GM12878 (cell line): ENCODE results near the gene PLPPR1.

Experiments
- CTCF ChIP-seq, 3 experiments: IDR thresholded peaks in 2 of 3; conservative IDR thresholded peaks in 1 of 3; 2 replicates each; pipeline ENCODE4 v1.5.1; 2011; ENCODE audit warnings: low read depth in 3 of 3, low read length in 3 of 3, mild to moderate bottlenecking in 3 of 3, control low read depth in 2 of 3, moderate library complexity in 2 of 3, inconsistent platforms in 1 of 3, mixed read lengths in 1 of 3; ENCODE audit not compliant: control insufficient read depth in 2 of 3, insufficient read depth in 1 of 3; ENCODE audit errors: extremely low read depth in 1 of 3
- ETV6 ChIP-seq, 2 experiments: fragments of 450-650 bp in 1 of 2; IDR thresholded peaks in 1 of 2; conservative IDR thresholded peaks in 1 of 2; 2 replicates each; pipeline ENCODE4 v1.6.1; 2014; ENCODE audit warnings: antibody characterized with exemption in 1 of 2, borderline replicate concordance in 1 of 2, low read depth in 1 of 2, mild to moderate bottlenecking in 1 of 2, moderate library complexity in 1 of 2
- FOXM1 ChIP-seq: IDR thresholded peaks from 2 replicates; pipeline ENCODE4 v1.6.1; 2012; ENCODE audit warnings: low read depth, mild to moderate bottlenecking, inconsistent platforms, low read length, moderate library complexity
- MYC ChIP-seq: IDR thresholded peaks from 2 replicates; pipeline ENCODE4 v1.6.1; 2011; ENCODE audit warnings: mild to moderate bottlenecking, low read length, moderate library complexity, inconsistent platforms; ENCODE audit not compliant: insufficient read depth, insufficient replicate concordance, insufficient read length, severe bottlenecking
- NR2C2 ChIP-seq: IDR thresholded peaks from 2 replicates; pipeline ENCODE4 v1.6.1; 2011; ENCODE audit warnings: borderline replicate concordance, low read depth; ENCODE audit not compliant: control insufficient read depth, insufficient read length
- NRF1 ChIP-seq: conservative IDR thresholded peaks from 2 replicates; pipeline ENCODE4 v1.6.1; 2011; ENCODE audit warnings: mild to moderate bottlenecking, low read depth, low read length, improper control_type of control experiment
- RAD21 ChIP-seq: IDR thresholded peaks from 2 replicates; pipeline ENCODE4 v1.6.1; 2011; ENCODE audit warnings: mild to moderate bottlenecking, low read depth, low read length, moderate library complexity; ENCODE audit not compliant: insufficient read depth
- SMAD1 ChIP-seq: fragments of 450-650 bp; IDR thresholded peaks from 2 replicates; pipeline ENCODE4 v1.6.1; 2018; ENCODE audit warnings: mild to moderate bottlenecking, low read depth; ENCODE audit not compliant: partially characterized antibody
- SMC3 ChIP-seq: IDR thresholded peaks from 2 replicates; pipeline ENCODE4 v1.6.1; 2011; ENCODE audit warnings: low read length, improper control_type of control experiment, borderline replicate concordance

GRCh38 chr9:101212661-101213060 is 184.1 kb downstream of the PLPPR1 start:
- TF ChIP-seq RAD21 (no peak), FOXM1 (no peak), ETV6 (conservative IDR thresholded peaks at IDR 0.05 in 1 of 2, IDR thresholded peaks at IDR 0.05 in 1 of 2; ENCODE audit: borderline replicate concordance in 1 of 2, low read depth in 1 of 2) (no peak), MYC (no peak), NR2C2 (no peak), SMC3 (no peak), CTCF (IDR thresholded peaks at IDR 0.05 in 2 of 3, conservative IDR thresholded peaks at IDR 0.05 in 1 of 3; ENCODE audit: control insufficient read depth in 2 of 3, extremely low read depth in 1 of 3, insufficient read depth in 1 of 3, low read depth in 3 of 3, low read length in 3 of 3) (no peak), SMAD1 (no peak), NRF1 (no peak)
